GM18517 (cell line): ENCODE data around the gene TRAFD1.

Experiments
- ATAC-seq: cut with Tn5 transposase; IDR thresholded peaks from one replicate; pipeline ENCODE4 v1.9.1; 2021; ENCODE audit warnings: mild to moderate bottlenecking, moderate library complexity; ENCODE audit not compliant: unreplicated experiment

Gene TRAFD1

DNA sequence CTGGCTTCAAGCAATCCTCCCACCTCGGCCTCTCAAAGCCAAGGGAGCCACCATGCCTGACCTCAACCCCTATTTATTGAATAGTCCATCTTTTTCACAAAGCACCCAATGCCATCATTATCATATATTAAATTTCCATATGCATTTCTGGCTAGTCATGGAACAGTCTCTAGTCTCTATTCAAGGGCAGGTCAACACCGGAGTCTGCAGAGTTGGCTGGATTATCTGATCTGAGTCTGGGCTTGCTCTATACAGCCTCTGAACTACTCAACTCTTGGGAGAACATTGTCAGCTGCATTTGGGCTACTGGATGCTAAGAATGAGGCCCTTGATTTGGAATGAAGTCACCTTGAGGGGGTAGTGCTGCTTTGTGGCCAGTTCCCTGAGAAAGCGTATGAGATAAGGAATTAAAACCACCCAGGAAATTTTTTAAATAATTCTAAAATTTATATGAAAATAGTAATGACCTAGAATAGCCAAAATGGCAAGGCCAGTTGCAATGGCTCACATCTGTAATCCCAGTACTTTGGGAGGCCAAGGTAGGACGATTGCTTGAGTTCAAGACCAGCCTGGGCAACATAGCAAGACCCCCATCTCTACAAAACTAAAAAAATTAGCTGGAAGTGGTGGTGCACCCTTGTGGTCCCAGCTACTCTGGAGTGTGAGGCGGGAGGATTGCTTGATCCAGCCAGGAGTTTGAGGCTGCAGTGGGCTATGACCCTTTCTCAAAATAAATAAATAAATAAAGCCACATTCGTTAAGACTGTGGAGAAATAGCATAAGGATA lies 9.9 kb upstream of the TRAFD1 start:
- ATAC-seq = no peak

DNA sequence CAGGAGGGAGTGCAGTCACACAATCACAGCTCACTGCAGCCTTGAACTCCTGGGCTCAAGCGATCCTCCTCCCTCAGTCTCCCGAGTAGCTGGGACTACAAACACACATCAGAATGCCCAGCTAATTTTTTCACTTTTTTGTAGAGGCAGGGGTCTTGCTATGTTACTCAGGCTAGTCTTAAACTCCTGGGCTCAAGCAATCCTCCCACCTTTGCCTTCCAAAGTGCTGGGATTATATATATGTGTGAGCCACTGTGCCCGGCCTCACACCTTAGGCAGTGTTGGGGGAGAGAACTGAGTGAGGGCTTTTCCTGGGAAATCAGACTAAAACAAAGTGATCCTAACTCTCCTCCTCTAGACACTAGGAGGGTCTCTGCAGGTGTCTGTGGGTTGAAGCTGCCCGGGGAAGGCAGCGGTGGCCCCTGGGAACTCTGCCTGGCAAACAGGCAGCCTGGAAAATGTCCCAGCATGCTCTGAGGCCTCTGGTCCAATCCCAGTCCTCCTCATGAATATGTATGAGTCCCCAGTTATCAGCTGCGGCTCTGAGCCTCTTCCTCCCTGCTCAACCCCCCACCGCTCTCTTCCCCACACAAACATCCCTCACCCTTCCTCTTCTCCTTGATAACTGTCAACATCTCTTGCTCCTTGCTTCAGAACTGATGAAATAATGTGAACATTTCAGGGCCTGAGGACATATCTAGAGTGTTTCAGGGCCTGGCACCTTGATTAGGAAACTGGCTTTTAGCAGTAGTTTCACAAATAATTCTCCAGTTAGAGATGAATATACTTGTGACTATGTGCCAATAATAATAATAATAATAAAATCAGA lies 8.9 kb upstream of the TRAFD1 start:
- no peak for ATAC-seq

DNA sequence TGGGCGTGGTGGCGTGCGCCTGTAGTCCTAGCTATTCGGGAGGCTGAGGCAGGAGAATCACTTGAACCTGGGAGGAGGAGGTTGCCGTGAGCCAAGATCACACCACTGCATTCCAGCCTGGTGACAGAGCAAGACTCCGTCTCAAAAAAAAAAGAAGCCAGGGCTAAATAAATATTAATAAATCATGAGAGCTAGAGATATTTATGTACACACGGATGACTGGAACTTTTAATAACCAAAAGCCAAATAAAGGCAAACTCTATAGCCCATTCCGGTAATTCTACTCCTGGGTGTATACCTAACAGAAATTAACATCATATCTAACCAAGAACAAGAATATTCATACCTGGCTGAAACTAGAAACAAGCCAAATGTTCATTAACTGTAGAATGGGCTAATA lies 7.7 kb upstream of the TRAFD1 start:
- ATAC-seq = no peak

DNA sequence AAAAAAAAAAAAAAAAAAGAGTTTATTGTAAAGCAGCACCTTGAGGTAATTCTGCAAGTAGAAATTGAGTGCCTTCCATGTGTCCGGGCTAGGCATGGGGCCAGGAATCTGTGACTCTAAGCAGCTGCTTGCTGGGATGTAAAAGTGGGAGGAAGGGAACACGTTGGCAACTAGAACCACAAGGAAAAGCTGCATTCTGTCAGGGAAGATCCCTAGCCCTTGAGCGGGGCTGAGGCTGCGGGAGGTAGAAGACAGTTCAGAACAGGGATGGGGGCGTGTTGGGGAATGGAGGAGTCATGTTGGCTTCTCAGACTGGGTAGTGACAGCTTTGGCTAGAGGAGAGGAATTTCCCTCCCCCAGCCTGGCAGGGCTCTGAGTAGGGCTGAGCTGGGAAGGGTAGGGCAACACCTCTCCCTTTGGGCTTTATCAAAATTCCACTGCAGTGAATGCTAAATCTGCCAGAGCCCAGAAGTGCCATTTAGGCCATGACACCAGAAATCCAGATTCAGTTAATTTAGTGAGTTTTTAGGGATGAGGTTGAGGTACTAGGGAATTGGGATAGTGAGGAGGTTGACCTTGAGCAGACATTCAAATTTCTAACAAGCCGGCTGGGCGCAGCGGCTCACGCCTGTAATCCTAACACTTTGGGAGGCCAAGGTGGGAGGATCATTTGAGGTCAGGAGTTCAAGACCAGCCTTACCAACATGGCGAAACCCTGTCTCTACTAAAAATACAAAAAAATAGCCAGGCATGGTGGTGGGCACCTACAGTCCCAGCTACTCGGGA lies 3.4 kb upstream of the TRAFD1 start:
- ATAC-seq = no peak

DNA sequence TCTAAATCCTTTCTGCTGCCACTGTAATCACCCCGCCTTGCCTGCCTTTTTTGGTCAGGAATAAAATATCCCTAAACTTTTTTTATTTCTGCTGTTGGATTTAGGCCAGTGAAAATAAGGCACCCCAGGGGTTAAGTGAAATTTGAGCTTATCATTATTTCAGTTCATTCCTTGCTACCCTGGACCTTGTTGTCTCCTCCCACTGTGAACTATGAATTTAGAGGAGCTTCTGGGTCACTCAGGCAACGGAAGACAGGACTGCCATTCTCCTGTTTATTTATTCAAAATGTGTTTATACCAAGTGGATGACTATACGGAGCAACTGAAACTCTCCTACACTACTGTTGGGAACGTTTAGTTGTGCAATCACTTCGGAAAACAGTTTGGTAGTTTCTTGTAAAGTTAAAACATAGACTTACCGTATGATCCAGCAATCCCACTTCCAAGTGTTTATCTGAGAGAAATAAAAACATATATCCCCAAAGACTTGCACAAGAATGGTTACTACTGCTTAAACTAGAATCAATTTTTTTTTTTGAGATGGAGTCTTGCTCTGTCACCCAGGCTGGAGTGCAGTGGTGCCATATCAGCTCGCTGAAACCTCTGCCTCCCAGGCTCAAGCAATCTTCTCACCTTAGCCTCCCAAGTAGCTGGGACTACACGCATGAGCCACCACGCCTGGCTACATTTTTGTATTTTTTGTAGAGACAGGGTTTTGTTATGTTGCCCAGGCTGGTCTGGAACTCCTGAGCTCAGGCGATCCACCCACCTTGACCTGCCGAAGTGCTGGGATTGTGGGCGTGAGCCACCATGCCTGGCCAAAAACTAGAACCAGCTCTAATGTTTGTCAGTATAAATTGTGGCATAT lies 2.3 kb upstream of the TRAFD1 start:
- no peak for ATAC-seq

DNA sequence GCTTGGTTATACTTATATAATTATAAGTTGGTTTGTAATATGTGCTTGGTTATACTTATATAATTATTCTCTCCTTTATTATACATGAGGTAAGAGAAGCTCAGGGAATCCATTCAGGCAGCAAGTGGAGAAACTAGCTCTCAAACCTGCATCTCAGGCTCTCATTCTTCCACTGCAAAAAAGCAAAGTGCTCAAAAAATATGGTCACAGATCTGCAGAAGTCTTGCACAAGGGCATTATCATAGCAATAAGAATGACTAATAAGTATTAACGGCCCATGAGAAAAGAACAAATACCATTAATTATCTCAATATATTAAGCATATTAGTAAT lies 476 bp upstream of the TRAFD1 start:
- no peak for ATAC-seq

DNA sequence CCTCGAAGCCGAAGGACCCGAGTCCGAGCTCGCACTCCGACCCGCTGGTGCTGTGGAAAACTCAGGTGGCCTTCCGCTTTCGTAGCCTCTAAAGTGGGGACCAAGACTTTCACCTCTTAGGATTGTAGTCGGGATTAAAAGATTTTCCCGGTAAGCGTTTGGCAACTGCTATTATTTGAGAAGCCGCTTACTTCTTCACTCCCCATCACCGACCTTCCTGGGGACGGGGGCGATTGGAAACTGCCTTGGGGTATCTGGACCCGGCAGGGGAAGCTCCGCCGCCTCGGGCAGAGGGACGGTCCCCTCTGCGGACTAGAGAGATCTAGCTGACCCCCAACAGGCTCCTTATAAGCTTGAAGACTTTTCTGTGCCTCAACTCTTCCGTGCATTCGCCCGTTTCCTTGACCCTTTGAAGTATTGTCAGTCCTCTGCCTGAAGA lies 659 bp downstream of the TRAFD1 start:
- no peak for ATAC-seq

DNA sequence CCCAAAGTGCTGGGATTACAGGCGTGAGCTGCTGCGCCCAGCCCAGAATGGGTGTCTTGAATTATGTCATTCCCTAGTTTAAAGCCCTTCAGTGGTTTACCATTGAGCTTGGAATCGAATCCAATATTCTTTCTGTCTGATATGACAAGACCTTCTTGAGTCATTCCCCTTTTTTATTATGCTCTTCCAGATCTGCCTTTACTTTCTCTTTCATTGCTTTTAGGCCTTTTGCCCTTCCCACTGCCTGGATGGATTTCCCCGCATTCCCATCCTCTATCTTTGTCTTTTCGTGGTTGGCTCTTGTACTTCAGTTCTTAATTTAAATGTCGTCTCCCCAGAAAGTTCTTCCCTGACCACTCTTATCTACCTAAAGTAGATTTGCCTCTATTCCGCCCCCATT lies 1.6 kb downstream of the TRAFD1 start:
- ATAC-seq = no peak

DNA sequence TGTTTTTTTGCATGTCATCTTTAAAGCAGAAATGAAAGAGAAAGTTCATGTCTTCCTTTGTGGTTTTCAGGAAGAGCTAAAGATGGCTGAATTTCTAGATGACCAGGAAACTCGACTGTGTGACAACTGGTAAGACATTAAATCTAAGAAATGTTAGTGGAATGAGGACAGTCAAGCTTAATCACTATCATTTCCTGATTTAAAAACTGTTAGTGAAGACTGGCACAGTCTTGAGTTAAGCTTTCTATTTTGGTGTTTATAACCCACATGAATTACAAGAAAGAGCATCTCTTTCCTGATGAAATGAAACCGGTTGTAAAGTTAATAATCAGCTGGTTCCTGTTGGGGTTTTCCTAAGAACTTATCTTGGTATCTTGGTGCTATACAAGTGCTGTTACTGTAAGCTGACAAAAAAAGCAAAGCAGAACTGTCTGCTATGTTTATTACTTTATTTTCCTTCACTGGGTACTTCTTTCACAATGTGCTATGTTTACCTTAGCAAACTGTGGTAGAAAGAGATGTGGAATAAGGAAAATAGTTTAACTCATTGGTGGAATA lies 5.2 kb downstream of the TRAFD1 start:
- ATAC-seq = peak; percentile 65

DNA sequence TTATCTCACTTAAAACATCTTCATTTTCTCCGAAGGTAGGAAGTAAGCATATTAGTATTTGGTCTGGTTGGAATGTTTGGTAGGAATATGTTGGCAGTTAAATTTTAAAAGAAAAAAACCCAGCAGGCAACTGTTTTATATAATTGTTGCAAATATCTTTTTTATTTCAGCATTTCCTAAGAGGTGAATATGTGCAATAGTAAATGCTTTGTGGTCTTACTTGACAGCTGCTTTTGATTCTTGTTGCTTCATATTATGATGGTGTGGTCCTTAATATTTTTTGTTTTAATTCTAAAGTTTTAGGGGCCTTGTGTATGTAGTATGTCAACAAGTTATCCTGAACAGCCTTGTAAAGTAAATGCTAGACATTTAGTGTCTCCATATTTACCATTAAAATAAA lies 6.3 kb downstream of the TRAFD1 start:
- no peak for ATAC-seq

DNA sequence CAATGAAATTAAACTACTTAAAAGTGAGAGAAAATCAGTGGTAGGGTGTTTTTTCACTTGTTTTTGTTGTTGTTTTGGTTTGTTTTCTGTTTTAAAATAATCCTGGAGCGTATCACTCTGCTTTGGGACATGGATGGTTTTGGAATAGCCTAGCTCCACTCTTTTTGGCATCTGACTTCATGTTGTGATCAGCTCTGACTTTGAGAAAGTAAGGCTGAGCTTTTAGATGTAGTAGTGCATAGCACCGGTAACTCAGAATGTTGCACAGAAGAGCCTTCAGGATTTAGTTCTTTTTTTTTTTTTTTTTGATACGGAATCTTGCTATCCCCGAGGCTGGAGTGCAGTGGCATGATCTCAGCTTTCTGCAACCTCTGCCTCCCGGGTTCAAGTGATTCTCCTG lies 8.1 kb downstream of the TRAFD1 start:
- ATAC-seq = no peak

DNA sequence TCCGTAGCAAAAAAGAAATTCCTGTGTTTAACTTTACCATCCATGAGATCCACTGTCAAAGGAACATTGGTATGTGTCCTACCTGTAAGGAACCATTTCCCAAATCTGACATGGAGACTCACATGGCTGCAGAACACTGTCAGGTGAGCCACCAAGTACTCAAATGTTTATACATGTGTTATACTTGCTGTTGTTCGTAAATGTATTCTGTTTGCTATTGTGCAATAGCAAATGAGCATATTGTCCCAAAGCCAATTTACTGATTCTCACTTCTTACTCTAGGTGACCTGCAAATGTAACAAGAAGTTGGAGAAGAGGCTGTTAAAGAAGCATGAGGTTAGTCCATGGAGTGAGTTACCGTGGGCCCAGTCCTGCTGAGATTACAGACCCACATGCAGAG lies 9.4 kb downstream of the TRAFD1 start:
- ATAC-seq = no peak

DNA sequence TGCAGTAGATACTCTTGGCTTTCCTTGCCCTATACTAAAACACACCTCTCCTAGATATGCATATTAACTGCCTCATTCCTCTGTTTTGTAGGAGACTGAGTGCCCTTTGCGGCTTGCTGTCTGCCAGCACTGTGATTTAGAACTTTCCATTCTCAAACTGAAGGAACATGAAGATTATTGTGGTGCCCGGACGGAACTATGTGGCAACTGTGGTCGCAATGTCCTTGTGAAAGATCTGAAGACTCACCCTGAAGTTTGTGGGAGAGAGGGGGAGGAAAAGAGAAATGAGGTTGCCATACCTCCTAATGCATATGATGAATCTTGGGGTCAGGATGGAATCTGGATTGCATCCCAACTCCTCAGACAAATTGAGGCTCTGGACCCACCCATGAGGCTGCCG lies 15.4 kb downstream of the TRAFD1 start:
- ATAC-seq = no peak

DNA sequence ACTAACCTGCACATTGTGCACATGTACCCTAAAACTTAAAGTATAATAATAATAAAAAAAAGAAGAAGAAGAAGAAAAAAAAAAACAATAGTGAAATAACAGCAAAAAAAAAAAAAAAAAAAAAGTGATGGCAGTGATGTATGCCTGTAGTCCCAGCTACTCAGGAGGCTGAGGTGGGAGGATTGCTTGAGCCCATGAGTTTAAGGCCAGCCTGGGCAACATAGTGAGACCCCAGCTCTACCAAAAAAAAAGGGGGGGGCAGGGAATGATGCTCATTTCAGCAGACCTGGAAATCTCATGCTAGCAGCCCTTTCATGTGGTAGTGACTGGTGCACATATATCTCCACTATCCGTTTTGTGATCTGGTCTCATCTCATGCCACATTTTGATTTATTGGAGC lies 20.8 kb downstream of the TRAFD1 start:
- ATAC-seq = no peak

DNA sequence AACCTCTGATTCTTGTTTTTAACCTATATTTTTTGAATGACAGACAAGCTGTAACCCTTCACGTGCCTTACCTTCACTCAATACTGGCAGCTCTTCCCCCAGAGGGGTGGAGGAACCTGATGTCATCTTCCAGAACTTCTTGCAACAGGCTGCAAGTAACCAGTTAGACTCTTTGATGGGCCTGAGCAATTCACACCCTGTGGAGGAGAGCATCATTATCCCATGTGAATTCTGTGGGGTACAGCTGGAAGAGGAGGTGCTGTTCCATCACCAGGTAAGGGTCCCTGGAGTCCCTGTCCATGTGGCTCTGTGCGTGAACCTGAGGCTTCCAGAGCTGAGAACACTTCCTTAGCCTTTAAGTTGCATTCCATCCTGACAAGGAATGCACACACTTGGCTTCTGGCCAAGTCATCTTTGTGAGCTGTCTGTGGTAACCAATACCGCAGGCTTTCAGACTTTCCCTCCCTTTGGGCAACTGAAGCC lies 22.7 kb downstream of the TRAFD1 start:
- no peak for ATAC-seq

DNA sequence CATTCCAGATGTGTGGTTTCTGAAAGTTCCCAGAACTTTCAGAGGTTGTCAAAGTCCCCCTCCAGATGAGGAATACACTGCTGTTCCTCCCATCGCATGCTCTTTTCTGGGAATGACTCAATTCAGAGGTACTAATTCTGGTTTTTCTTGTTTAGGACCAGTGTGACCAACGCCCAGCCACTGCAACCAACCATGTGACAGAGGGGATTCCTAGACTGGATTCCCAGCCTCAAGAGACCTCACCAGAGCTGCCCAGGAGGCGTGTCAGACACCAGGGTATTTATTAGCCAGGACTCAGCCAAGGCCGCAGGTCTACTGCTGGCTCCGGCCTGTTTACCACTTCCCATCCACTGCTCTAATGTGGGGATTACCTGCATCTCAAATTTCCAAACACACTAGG lies 24.2 kb downstream of the TRAFD1 start:
- no peak for ATAC-seq

DNA sequence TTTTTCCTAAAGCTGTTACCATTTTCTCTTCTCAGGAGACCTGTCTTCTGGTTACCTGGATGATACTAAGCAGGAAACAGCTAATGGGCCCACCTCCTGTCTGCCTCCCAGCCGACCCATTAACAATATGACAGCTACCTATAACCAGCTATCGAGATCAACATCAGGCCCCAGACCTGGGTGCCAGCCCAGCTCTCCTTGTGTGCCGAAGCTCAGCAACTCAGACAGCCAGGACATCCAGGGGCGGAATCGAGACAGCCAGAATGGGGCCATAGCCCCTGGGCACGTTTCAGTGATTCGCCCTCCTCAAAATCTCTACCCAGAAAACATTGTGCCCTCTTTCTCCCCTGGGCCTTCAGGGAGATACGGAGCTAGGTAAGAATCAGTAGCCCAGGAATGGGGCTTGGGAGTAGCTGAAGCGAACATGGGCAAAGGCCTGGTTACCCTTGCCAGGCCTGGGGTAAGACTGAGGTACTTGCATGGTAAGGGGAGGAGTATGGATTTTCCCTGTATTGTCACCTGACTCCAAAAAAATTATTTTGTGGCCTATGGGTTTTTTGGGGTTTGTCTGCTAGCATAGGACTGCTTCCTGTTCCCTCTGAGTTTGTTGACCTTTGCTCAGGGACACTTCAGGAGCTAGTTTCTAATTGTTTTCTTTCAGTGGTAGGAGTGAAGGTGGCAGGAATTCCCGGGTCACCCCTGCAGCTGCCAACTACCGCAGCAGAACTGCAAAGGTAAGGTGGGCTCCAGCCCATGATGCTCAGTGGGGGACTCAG lies 26.6 kb downstream of the TRAFD1 start:
- ATAC-seq = no peak

DNA sequence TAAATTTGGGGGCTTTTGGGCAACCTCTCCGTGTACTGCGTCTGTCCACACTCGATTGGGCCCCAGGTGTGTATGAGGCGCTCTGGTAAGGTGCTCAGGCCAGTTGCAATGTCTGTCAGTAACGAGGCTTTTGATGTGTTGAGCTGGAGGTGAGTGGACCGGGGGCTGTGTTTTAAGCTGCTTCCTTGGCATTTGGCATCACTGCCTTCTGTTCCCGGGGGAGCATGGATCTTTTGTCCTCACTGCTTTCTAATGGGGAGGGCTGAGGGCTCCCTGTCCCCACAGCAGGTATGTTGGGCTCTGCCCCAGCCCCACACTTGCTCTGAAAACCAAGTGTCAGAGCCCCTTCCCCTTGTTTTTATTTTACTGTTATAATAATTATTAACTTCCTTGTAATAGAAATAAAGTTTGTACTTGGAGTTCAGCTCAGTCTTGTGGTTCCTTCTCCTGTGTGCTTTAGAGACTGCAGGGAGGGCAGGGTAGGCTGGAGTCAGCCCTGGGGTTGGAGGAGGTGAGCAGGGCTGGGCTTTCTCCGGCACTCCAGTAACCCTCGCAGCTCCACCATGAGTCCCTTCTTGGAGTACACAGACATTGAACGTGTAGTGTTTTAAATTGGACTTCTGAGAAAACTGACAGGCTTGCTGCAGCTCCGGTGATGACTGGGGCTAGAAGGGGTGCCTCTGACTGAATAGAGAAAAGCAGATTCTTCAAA lies 28.0 kb downstream of the TRAFD1 start:
- no peak for ATAC-seq

DNA sequence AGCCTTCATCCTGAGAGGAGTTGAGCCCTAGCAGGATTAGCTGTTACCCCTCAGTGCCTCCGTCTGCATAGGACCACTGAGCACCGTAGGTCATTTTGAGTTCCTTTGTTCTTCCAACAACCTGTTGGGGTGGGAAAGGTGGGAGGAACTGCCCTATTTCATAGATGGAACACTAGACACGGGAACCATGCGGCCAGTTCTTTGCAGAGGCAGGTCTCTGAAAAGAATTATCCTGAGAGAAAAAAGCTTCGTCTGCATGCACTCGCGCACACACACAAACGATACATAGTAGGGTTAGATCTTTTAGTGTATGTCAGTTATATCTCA lies 28.5 kb downstream of the TRAFD1 start:
- no peak for ATAC-seq
